Panc1 (cell line): ENCODE data around the gene RASSF8.

Experiments
- POLR2AphosphoS5 ChIP-seq: IDR thresholded peaks from 2 replicates; pipeline ENCODE4 v1.6.1; 2012; ENCODE audit warnings: mild to moderate bottlenecking, low read depth, low read length, moderate library complexity
- SIN3A ChIP-seq: IDR thresholded peaks from 2 replicates; pipeline ENCODE4 v1.6.1; 2012; ENCODE audit warnings: low read depth, mild to moderate bottlenecking, low read length, moderate library complexity, borderline replicate concordance; ENCODE audit not compliant: insufficient read depth
- TCF7L2 ChIP-seq: IDR thresholded peaks from 2 replicates; pipeline ENCODE4 v1.6.1; 2011; ENCODE audit warnings: mild to moderate bottlenecking, low read depth, low read length, inconsistent platforms
- TF ChIP-seq, protein P1 (sequence below): fragments of 450-650 bp; IDR thresholded peaks from 2 replicates; pipeline ENCODE4 v1.5.1; 2017; ENCODE audit warnings: mild to moderate bottlenecking
- TF ChIP-seq, protein P2 (sequence below), 2 experiments: IDR thresholded peaks; 2 replicates each; pipeline ENCODE4 v1.6.1; 2011 to 2012; ENCODE audit warnings: low read depth in 2 of 2, control low read depth in 1 of 2, low read length in 1 of 2, mild to moderate bottlenecking in 1 of 2, moderate library complexity in 1 of 2; ENCODE audit not compliant: insufficient read depth in 1 of 2

DNA sequence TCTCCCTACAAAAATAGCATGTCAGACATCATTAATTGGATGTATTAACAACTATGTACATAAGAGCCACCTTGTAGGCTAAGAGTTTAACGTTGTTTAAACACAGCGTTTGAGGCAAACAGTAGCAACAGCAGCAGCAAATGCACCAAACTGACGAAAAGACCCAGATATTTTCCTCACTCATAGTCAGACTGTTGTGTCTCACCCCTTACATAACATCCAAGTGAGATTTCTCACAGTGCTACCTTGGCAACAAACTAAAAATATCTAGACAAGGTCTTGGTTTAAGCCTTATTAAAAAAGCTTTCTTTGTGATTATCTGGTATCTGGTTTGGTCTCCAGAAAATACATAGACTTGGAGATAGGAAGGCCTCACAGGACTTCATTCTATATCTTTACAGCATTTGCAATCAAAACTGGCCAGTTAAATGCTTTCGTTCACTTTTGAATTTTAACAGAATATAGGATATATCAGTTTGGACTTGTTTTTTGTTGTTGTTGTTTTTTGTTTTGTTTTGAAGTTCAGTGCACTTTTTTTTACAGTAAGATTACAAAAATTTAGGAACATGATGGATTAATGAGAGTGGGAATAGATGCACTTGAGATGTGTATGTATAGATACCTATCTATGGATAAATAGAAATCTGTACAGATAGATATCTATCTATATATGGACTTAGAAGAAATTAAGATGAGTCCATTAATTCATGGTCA lies 162.2 kb downstream of the RASSF8 start:
- TF ChIP-seq, protein P1, sequence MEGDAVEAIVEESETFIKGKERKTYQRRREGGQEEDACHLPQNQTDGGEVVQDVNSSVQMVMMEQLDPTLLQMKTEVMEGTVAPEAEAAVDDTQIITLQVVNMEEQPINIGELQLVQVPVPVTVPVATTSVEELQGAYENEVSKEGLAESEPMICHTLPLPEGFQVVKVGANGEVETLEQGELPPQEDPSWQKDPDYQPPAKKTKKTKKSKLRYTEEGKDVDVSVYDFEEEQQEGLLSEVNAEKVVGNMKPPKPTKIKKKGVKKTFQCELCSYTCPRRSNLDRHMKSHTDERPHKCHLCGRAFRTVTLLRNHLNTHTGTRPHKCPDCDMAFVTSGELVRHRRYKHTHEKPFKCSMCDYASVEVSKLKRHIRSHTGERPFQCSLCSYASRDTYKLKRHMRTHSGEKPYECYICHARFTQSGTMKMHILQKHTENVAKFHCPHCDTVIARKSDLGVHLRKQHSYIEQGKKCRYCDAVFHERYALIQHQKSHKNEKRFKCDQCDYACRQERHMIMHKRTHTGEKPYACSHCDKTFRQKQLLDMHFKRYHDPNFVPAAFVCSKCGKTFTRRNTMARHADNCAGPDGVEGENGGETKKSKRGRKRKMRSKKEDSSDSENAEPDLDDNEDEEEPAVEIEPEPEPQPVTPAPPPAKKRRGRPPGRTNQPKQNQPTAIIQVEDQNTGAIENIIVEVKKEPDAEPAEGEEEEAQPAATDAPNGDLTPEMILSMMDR, result no peak
- TF ChIP-seq, protein P2, sequence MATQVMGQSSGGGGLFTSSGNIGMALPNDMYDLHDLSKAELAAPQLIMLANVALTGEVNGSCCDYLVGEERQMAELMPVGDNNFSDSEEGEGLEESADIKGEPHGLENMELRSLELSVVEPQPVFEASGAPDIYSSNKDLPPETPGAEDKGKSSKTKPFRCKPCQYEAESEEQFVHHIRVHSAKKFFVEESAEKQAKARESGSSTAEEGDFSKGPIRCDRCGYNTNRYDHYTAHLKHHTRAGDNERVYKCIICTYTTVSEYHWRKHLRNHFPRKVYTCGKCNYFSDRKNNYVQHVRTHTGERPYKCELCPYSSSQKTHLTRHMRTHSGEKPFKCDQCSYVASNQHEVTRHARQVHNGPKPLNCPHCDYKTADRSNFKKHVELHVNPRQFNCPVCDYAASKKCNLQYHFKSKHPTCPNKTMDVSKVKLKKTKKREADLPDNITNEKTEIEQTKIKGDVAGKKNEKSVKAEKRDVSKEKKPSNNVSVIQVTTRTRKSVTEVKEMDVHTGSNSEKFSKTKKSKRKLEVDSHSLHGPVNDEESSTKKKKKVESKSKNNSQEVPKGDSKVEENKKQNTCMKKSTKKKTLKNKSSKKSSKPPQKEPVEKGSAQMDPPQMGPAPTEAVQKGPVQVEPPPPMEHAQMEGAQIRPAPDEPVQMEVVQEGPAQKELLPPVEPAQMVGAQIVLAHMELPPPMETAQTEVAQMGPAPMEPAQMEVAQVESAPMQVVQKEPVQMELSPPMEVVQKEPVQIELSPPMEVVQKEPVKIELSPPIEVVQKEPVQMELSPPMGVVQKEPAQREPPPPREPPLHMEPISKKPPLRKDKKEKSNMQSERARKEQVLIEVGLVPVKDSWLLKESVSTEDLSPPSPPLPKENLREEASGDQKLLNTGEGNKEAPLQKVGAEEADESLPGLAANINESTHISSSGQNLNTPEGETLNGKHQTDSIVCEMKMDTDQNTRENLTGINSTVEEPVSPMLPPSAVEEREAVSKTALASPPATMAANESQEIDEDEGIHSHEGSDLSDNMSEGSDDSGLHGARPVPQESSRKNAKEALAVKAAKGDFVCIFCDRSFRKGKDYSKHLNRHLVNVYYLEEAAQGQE (IDR thresholded peaks at IDR 0.05; ENCODE audit: insufficient read depth in 1 of 2, low read depth in 2 of 2, low read length in 1 of 2), result no peak
- TF ChIP-seq SIN3A (no peak), POLR2AphosphoS5 (peak; percentile 38; the same call in 1 of the 2 replicates), TCF7L2 (no peak)
